Measurements from ENCODE around the gene TMEM134.
"Not testable (repeated sequence)": the region's sequence is repeated elsewhere in the genome, so short reads cannot be mapped to it uniquely, and the experiment has no call there.

Gene TMEM134
- total RNA-seq: 15.0 to 26.8 (median 19.6) reads per million in 4 donors

GRCh38 chr11:67468759-67469507, at the start of gene TMEM134:
Gene TMEM134 (minus strand): TSS chr11:67469251. CDS start chr11:67469192, 59 bp downstream.
- peak; percentile 80 to 92 (median 89) for DNase-seq

- DNase-seq: no peak
These were observed 48.9 kb upstream of the TMEM134 start for GRCh38 chr11:67517784-67518552.

GRCh38 chr11:67516806-67517205, 47.8 kb upstream of the TMEM134 start:
- DNase-seq: no peak

- no peak for DNase-seq
These were observed 45.1 kb upstream of the TMEM134 start for GRCh38 chr11:67514116-67514515.

- not testable (repeated sequence) for DNase-seq
These were observed 42.5 kb upstream of the TMEM134 start for GRCh38 chr11:67511558-67511957.

GRCh38 chr11:67510023-67510345, 40.9 kb upstream of the TMEM134 start:
- no peak for DNase-seq

GRCh38 chr11:67508486-67509121, 39.6 kb upstream of the TMEM134 start:
- peak; percentile 98 to 99 (median 99) for DNase-seq

GRCh38 chr11:67507864-67508485, 38.9 kb upstream of the TMEM134 start, which contains the start of gene CDK2AP2:
Gene CDK2AP2 (minus strand): TSS chr11:67508162. CDS start chr11:67508082, 80 bp downstream.
- peak; percentile 96 to 100 (median 96) for DNase-seq

- peak in 1 of 5 donors; percentile 21 for DNase-seq
These were observed 38.3 kb upstream of the TMEM134 start for GRCh38 chr11:67507242-67507863.

- peak in 1 of 5 donors; percentile 11 for DNase-seq
These were observed 37.5 kb upstream of the TMEM134 start for GRCh38 chr11:67506426-67507051.

GRCh38 chr11:67505605-67506396, 36.8 kb upstream of the TMEM134 start:
- peak; percentile 82 to 95 (median 88) for DNase-seq

- DNase-seq: peak; percentile 55 to 74 (median 60)
These were observed 36.0 kb upstream of the TMEM134 start, which contains the start of gene PITPNM1 for GRCh38 chr11:67504950-67505581. Gene PITPNM1 (minus strand): TSS chr11:67505363. CDS start chr11:67504180, 1,183 bp downstream.

GRCh38 chr11:67504005-67504949, 35.2 kb upstream of the TMEM134 start:
- DNase-seq: peak in 3 of 5 donors; percentile 22 to 46 (median 33)

- no peak for DNase-seq
These were observed 34.3 kb upstream of the TMEM134 start for GRCh38 chr11:67503119-67504004.

- DNase-seq: no peak
These were observed 33.4 kb upstream of the TMEM134 start for GRCh38 chr11:67502328-67502979.

GRCh38 chr11:67501854-67502253, 32.8 kb upstream of the TMEM134 start:
- DNase-seq: no peak

All from T-helper 1 cell (primary cell).